Suprapubic skin (tissue), 4 donors: Measurements from ENCODE around the gene KAZN.

Experiments used
- CTCF ChIP-seq, 2 donors: fragments of 200-600 bp in 1 of 2; fragments of 450-650 bp in 1 of 2; sonication (generic) in 1 of 2; IDR thresholded peaks; one replicate each; pipeline ENCODE4 v1.5.1; 2016 to 2019; ENCODE audit warnings: antibody characterized with exemption in 2 of 2, mild to moderate bottlenecking in 1 of 2, moderate library complexity in 1 of 2
- EP300 ChIP-seq: sonication (generic); formaldehyde crosslinking; IDR thresholded peaks from one replicate; pipeline ENCODE4 v1.6.1; 2017; ENCODE audit warnings: antibody characterized with exemption
- POLR2A ChIP-seq, 2 donors: fragments of 450-650 bp; IDR thresholded peaks; one replicate each; pipeline ENCODE4 v1.6.1; 2017; ENCODE audit warnings: antibody characterized with exemption in 2 of 2, mild to moderate bottlenecking in 2 of 2, moderate library complexity in 2 of 2
- POLR2AphosphoS5 ChIP-seq, 3 donors: sonication (generic); formaldehyde crosslinking; IDR thresholded peaks; one replicate each; pipeline ENCODE4 v1.6.1; 2017; ENCODE audit warnings: antibody characterized with exemption in 3 of 3

GRCh38 chr1:14685078-14685477, 86.6 kb downstream of the KAZN start:
- TF ChIP-seq POLR2A (IDR thresholded peaks at IDR 0.05) (no peak), CTCF (IDR thresholded peaks at IDR 0.05) (no peak), EP300 (no peak), POLR2AphosphoS5 (IDR thresholded peaks at IDR 0.05) (no peak)
